HepG2 (cell line): ENCODE results near the gene TOR4A. TPM values are rescaled to one million over a fixed set of nuclear protein-coding genes. Genes with fewer than 3 reads are reported as not detected.

Experiments used
- ADNP ChIP-seq: sonication (generic); formaldehyde crosslinking; IDR thresholded peaks from 2 replicates; pipeline ENCODE4 v1.4.0; 2020; ENCODE audit warnings: missing genetic modification reagents
- ATM ChIP-seq: fragments of 450-650 bp; IDR thresholded peaks from 2 replicates; pipeline ENCODE4 v1.7.1; 2017; ENCODE audit warnings: mild to moderate bottlenecking, borderline replicate concordance
- CEBPZ ChIP-seq: IDR thresholded peaks from 2 replicates; pipeline ENCODE4 v1.6.1; 2012; ENCODE audit warnings: low read length, improper control_type of control experiment
- CREBL2 ChIP-seq: sonication (generic); formaldehyde crosslinking; IDR thresholded peaks from 2 replicates; pipeline ENCODE4 v1.8.1; 2023; ENCODE audit warnings: missing genetic modification reagents, mild to moderate bottlenecking, borderline replicate concordance
- E2F5 ChIP-seq: sonication (generic); formaldehyde crosslinking; conservative IDR thresholded peaks from 2 replicates; pipeline ENCODE4 v1.4.0; 2020; ENCODE audit warnings: missing genetic modification reagents
- HMGA1 ChIP-seq: sonication (generic); formaldehyde crosslinking; conservative IDR thresholded peaks from 2 replicates; pipeline ENCODE4 v1.4.0; 2020; ENCODE audit warnings: missing genetic modification reagents
- HNF4A ChIP-seq: sonication (generic); formaldehyde crosslinking; IDR thresholded peaks from 2 replicates; pipeline ENCODE4 v1.4.0; 2020; ENCODE audit warnings: missing genetic modification reagents
- KLF9 ChIP-seq: IDR thresholded peaks from 2 replicates; pipeline ENCODE4 v1.6.1; 2016; ENCODE audit warnings: low read depth
- MYNN ChIP-seq: sonication (generic); formaldehyde crosslinking; IDR thresholded peaks from 2 replicates; pipeline ENCODE4 v1.4.0; 2020; ENCODE audit warnings: mild to moderate bottlenecking, low read depth, missing genetic modification reagents
- PCBP2 ChIP-seq: fragments of 200-400 bp; formaldehyde crosslinking; optimal IDR thresholded peaks from 2 replicates; pipeline ENCODE3; 2018; ENCODE audit warnings: low read length, low read depth; ENCODE audit not compliant: poor library complexity, severe bottlenecking
- RFXAP ChIP-seq: sonication (generic); formaldehyde crosslinking; IDR thresholded peaks from 2 replicates; pipeline ENCODE4 v1.4.0; 2020; ENCODE audit warnings: missing genetic modification reagents, borderline replicate concordance
- SMC3 ChIP-seq: IDR thresholded peaks from 2 replicates; pipeline ENCODE4 v1.6.1; 2011; ENCODE audit warnings: low read length, improper control_type of control experiment
- SUZ12 ChIP-seq: fragments of 150-350 bp; IDR thresholded peaks from 2 replicates; pipeline ENCODE4 v1.6.1; 2014; ENCODE audit warnings: low read depth, low read length
- TMF1 ChIP-seq: sonication (generic); formaldehyde crosslinking; IDR thresholded peaks from 2 replicates; pipeline ENCODE4 v1.8.1; 2022; ENCODE audit warnings: low read depth, missing genetic modification reagents
- YEATS2 ChIP-seq: sonication (generic); formaldehyde crosslinking; IDR thresholded peaks from 2 replicates; pipeline ENCODE4 v1.4.0; 2020; ENCODE audit warnings: missing genetic modification reagents, borderline replicate concordance
- ZBTB7A ChIP-seq: sonication (generic); formaldehyde crosslinking; IDR thresholded peaks from 2 replicates; pipeline ENCODE4 v1.8.0; 2022; ENCODE audit warnings: mild to moderate bottlenecking, missing genetic modification reagents
- ZNF18 ChIP-seq: sonication (generic); formaldehyde crosslinking; IDR thresholded peaks from 2 replicates; pipeline ENCODE4 v1.8.0; 2022; ENCODE audit warnings: mild to moderate bottlenecking, missing genetic modification reagents; ENCODE audit not compliant: insufficient replicate concordance
- ZNF232 ChIP-seq: sonication (generic); formaldehyde crosslinking; IDR thresholded peaks from 2 replicates; pipeline ENCODE4 v1.4.0; 2020; ENCODE audit warnings: missing genetic modification reagents, borderline replicate concordance
- ZNF264 ChIP-seq: sonication (generic); formaldehyde crosslinking; IDR thresholded peaks from 2 replicates; pipeline ENCODE4 v1.4.0; 2020; ENCODE audit warnings: missing genetic modification reagents
- ZNF350 ChIP-seq: sonication (generic); formaldehyde crosslinking; IDR thresholded peaks from 2 replicates; pipeline ENCODE4 v1.4.0; 2020; ENCODE audit warnings: mild to moderate bottlenecking, low read depth, missing genetic modification reagents, borderline replicate concordance
- ZNF501 ChIP-seq: sonication (generic); formaldehyde crosslinking; IDR thresholded peaks from 2 replicates; pipeline ENCODE4 v1.5.1; 2020; ENCODE audit warnings: mild to moderate bottlenecking, moderate library complexity, missing genetic modification reagents
- ZNF530 ChIP-seq: sonication (generic); formaldehyde crosslinking; IDR thresholded peaks from 2 replicates; pipeline ENCODE4 v1.5.0; 2020; ENCODE audit warnings: low read depth, mild to moderate bottlenecking, missing genetic modification reagents
- ZNF614 ChIP-seq: IDR thresholded peaks from 2 replicates; pipeline ENCODE4 v1.6.1; 2018; ENCODE audit warnings: missing biosample characterization, missing genetic modification reagents, inconsistent platforms, borderline replicate concordance
- ZNF678 ChIP-seq: sonication (generic); formaldehyde crosslinking; IDR thresholded peaks from 2 replicates; pipeline ENCODE4 v1.4.0; 2020; ENCODE audit warnings: mild to moderate bottlenecking, missing genetic modification reagents
- ZNF749 ChIP-seq: sonication (generic); formaldehyde crosslinking; IDR thresholded peaks from 2 replicates; pipeline ENCODE4 v1.8.0; 2022; ENCODE audit warnings: mild to moderate bottlenecking, missing genetic modification reagents, moderate library complexity, borderline replicate concordance
- polyA plus RNA-seq, 8 experiments: library from polyadenylated mRNA; depleted of rRNA in 3 of 8; stranded (reverse) in 7 of 8; unstranded in 1 of 8; fragments of >200 nt; fragmentation: Illumina TruSeq in 4 of 8; extraction: Trizol in 4 of 8; gene quantifications; 2 replicates each; pipeline versions ENCODE4 v1.2.1 to v1.2.3, GENCODE V29; 2011 to 2016; ENCODE audit warnings: low read depth in 4 of 8, missing spikeins in 1 of 8, mixed read lengths in 1 of 8; ENCODE audit not compliant: insufficient read depth in 1 of 8
- total RNA-seq, 5 experiments: library from RNA; depleted of rRNA; stranded (reverse); fragments of >200 nt; fragmentation: Illumina TruSeq; extraction: Trizol; gene quantifications; 2 replicates each; pipeline ENCODE4 v1.2.3, GENCODE V29; 2016; ENCODE audit warnings: low read depth in 1 of 5

TOR4A gene
- total and polyA plus RNA-seq, 2 of the 13 experiments (the other 11 are each of a cell fraction or from before 2014, with no cell fraction given), result 11.1 to 14.2 TPM

GRCh38 chr9:137229903-137230704 lies 47.4 kb upstream of the TOR4A start (continued):
- TF ChIP-seq PCBP2 (no peak), ZNF350 (CRISPR knock-in tag) (peak; percentile 88), MYNN (CRISPR knock-in tag) (no peak), CREBL2 (CRISPR knock-in tag) (no peak), ZNF530 (CRISPR knock-in tag) (no peak), RFXAP (CRISPR knock-in tag) (no peak), ZNF264 (CRISPR knock-in tag) (no peak), TMF1 (no peak), E2F5 (CRISPR knock-in tag) (no peak), ZNF501 (peak; percentile 91), ZNF678 (0 out of 2 replicates have a peak, but pooled peaks have one; percentile 55), SMC3 (no peak), HMGA1 (CRISPR knock-in tag) (no peak), ZNF614 (peak; percentile 67; the same call in 1 of the 2 replicates), ZNF232 (CRISPR knock-in tag) (peak; percentile 16; the same call in 1 of the 2 replicates), CEBPZ (no peak), HNF4A (CRISPR knock-in tag) (peak; percentile 30), ZBTB7A (0 out of 2 replicates have a peak, but pooled peaks have one; percentile 26), ADNP (no peak), KLF9 (CRISPR knock-in tag) (no peak), YEATS2 (CRISPR knock-in tag) (no peak), ZNF18 (CRISPR knock-in tag) (peak; percentile 89), SUZ12 (no peak), ATM (no peak), ZNF749 (CRISPR knock-in tag) (no peak)
